OCI-LY3 (cell line): ENCODE measurements around the gene FAM229A.

Source experiments
- H2AFZ ChIP-seq: fragments of 200-600, 300-600 bp; shearing (Covaris generic); 2 replicates; pipeline ENCODE4 v1.6.0; 2014; ENCODE audit warnings: antibody characterized with exemption, low read depth, low read length
- H3K27ac ChIP-seq: fragments of 200-600, 300-600 bp; sonication (generic); 2 replicates; pipeline ENCODE4 v1.5.1; 2014; ENCODE audit warnings: mild to moderate bottlenecking, low read length, moderate library complexity, mixed read lengths
- H3K27me3 ChIP-seq: fragments of 200-600, 300-600 bp; sonication (generic); 2 replicates; pipeline ENCODE4 v1.6.1; 2014; ENCODE audit warnings: low read depth, low read length, mixed read lengths
- H3K36me3 ChIP-seq: fragments of 200-600, 300-600 bp; sonication (generic); replicated peaks from 2 replicates; pipeline ENCODE3; 2014; ENCODE audit warnings: low read depth, low read length, mixed read lengths
- H3K4me1 ChIP-seq: fragments of 300-600, 200-600 bp; sonication (generic); 2 replicates; pipeline ENCODE4 v1.6.1; 2014; ENCODE audit warnings: low read length, mixed read lengths
- H3K4me2 ChIP-seq: fragments of 200-600, 300-600 bp; sonication (generic); 2 replicates; pipeline ENCODE4 v1.6.1; 2014; ENCODE audit warnings: low read length, mixed read lengths
- H3K4me3 ChIP-seq: fragments of 300-600, 200-600 bp; sonication (generic); 2 replicates; pipeline ENCODE4 v1.5.1; 2014; ENCODE audit warnings: antibody characterized with exemption, mild to moderate bottlenecking, low read length, moderate library complexity
- H3K79me2 ChIP-seq: fragments of 300-600, 200-600 bp; shearing (Covaris generic); 2 replicates; pipeline ENCODE4 v1.6.1; 2014; ENCODE audit warnings: mild to moderate bottlenecking, low read length, mixed read lengths
- H3K9ac ChIP-seq: fragments of 300-600, 200-600 bp; shearing (Covaris generic); 2 replicates; pipeline ENCODE4 v1.6.0; 2014; ENCODE audit warnings: mild to moderate bottlenecking, low read length, moderate library complexity
- H3K9me3 ChIP-seq: fragments of 200-600, 300-600 bp; shearing (Covaris generic); 2 replicates; pipeline ENCODE4 v1.6.1; 2014; ENCODE audit warnings: low read length, mixed read lengths; ENCODE audit not compliant: insufficient read depth
- H4K20me1 ChIP-seq: fragments of 200-600, 300-600 bp; sonication (generic); 2 replicates; pipeline ENCODE4 v1.6.1; 2016; ENCODE audit warnings: low read length, mixed read lengths; ENCODE audit not compliant: insufficient read depth
- EZH2phosphoT487 ChIP-seq: fragments of 200-600 bp; shearing (Covaris generic); IDR thresholded peaks from 2 replicates; pipeline ENCODE4 v1.6.1; 2018; ENCODE audit warnings: antibody characterized with exemption, mixed run types, low read depth
- TF ChIP-seq, protein P1 (sequence below): fragments of 200-600, 300-600 bp; sonication (generic); IDR thresholded peaks from 2 replicates; pipeline ENCODE4 v1.5.1; 2014; ENCODE audit warnings: antibody characterized with exemption, low read length, low read depth

FAM229A gene

DNA sequence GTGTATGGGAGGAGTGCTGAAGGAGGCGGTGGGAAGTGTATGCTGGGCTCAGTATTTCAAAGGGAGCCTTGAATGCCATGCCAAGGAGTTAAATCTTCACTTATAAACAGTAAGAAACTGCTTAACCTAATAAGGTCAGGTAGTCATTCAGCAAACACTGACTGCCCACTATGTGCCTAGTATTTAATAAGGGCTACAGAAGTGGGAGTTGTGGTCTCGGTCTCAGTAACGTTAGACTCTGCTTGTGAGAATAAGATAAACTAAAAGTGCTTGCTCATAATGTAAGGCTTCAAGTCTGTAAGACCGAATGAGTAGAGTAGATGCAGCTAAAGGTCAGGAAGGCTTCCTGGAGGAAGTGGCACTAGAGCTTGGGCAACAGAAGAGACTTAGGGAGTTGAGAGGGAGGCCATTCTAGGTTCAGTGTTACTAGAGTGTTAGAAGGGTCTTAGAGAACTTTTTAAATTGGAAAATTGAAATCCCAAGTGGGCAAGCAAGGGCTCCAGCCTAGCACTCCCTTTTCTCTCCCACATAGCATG is 32.3 kb downstream of the FAM229A start:
- no peak overlapping the region for H2AFZ ChIP-seq
- no peak overlapping the region for H3K4me2 ChIP-seq
- peaks cover 15% of the 10 kb centered on the region for H3K79me2 ChIP-seq
- no peaks in the 10 kb centered on the region for H3K27me3 ChIP-seq
- peaks cover 13% of the 10 kb centered on the region for H3K36me3 ChIP-seq
- H3K4me1 ChIP-seq = peaks cover 18% of the 10 kb centered on the region
- H3K9me3 ChIP-seq = no peaks in the 10 kb centered on the region
- H4K20me1 ChIP-seq = peaks cover 9% of the 10 kb centered on the region
- H3K4me3 ChIP-seq = no peak overlapping the region
- no peak overlapping the region for H3K27ac ChIP-seq
- no peak for TF ChIP-seq EZH2phosphoT487
- TF ChIP-seq, protein P1, sequence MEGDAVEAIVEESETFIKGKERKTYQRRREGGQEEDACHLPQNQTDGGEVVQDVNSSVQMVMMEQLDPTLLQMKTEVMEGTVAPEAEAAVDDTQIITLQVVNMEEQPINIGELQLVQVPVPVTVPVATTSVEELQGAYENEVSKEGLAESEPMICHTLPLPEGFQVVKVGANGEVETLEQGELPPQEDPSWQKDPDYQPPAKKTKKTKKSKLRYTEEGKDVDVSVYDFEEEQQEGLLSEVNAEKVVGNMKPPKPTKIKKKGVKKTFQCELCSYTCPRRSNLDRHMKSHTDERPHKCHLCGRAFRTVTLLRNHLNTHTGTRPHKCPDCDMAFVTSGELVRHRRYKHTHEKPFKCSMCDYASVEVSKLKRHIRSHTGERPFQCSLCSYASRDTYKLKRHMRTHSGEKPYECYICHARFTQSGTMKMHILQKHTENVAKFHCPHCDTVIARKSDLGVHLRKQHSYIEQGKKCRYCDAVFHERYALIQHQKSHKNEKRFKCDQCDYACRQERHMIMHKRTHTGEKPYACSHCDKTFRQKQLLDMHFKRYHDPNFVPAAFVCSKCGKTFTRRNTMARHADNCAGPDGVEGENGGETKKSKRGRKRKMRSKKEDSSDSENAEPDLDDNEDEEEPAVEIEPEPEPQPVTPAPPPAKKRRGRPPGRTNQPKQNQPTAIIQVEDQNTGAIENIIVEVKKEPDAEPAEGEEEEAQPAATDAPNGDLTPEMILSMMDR = no peak
- H3K9ac ChIP-seq = no peak overlapping the region

DNA sequence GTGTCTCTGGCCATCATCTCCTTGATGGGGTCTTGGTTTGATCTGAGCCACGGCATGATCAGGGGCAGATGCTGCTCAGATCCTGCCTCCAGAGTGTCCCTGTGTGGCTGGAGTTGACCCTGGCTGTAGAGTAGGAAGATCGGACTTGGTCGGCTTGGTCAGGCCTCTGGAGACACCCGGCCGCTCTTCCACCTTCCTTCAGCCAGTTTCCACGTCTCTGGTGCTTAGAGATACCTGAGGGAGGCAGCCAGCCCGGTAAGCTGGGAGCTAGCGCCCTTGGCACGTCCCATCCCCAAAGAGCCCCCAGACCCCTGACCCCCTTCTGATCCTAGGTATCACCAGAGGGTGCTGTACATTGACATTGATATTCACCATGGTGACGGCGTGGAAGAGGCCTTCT is 35.1 kb downstream of the FAM229A start:
- no peak overlapping the region for H2AFZ ChIP-seq
- H3K36me3 ChIP-seq = peaks cover 13% of the 10 kb centered on the region
- no peaks in the 10 kb centered on the region for H4K20me1 ChIP-seq
- no peak for TF ChIP-seq EZH2phosphoT487
- TF ChIP-seq, protein P1 = no peak
- H3K4me1 ChIP-seq = no peaks in the 10 kb centered on the region
- no peaks in the 10 kb centered on the region for H3K27me3 ChIP-seq
- H3K4me2 ChIP-seq = no peak overlapping the region
- no peak overlapping the region for H3K4me3 ChIP-seq
- no peak overlapping the region for H3K27ac ChIP-seq
- H3K79me2 ChIP-seq = peaks cover 2% of the 10 kb centered on the region; the same call in 1 of the 2 replicates
- no peak overlapping the region for H3K9ac ChIP-seq
- H3K9me3 ChIP-seq = no peaks in the 10 kb centered on the region

DNA sequence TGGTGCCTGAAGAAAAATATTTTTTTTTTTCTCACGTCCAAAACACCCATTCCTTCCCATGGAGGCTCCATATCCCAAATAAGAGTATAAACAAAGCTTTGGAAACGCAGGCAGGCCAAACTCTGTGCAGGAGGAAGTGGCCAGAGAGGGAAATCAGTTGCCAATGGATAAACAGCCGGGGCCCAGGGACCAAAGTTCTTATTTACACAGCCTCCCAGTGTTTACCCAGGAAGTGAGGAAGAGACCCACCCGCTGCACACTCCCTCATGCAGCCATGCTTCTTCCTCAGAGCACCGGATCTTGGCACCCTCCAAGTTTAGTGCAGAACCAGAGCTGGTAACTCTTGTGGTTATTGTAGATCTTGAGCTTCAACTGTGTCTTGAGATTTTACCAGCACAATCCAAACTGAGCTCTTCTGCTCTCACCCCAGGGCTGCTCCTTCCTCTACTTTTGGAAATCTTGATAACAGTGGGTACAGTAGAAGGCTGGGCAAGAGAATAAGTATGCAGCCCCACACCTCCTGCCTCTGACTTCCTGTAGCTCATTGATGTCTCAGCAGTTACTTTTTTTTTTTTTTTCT is 40.5 kb downstream of the FAM229A start:
- Histone ChIP-seq H3K27ac (no peak overlapping the region), H3K27me3 (no peaks in the 10 kb centered on the region), H3K4me1 (peaks cover 2% of the 10 kb centered on the region), H3K36me3 (peaks cover 13% of the 10 kb centered on the region), H3K4me3 (no peak overlapping the region), H3K9ac (no peak overlapping the region), H3K4me2 (no peak overlapping the region), H3K79me2 (peaks cover 2% of the 10 kb centered on the region; the same call in 1 of the 2 replicates), H2AFZ (no peak overlapping the region), H3K9me3 (no peaks in the 10 kb centered on the region), H4K20me1 (no peaks in the 10 kb centered on the region)
- TF ChIP-seq EZH2phosphoT487 = no peak
- TF ChIP-seq, protein P1 = no peak

DNA sequence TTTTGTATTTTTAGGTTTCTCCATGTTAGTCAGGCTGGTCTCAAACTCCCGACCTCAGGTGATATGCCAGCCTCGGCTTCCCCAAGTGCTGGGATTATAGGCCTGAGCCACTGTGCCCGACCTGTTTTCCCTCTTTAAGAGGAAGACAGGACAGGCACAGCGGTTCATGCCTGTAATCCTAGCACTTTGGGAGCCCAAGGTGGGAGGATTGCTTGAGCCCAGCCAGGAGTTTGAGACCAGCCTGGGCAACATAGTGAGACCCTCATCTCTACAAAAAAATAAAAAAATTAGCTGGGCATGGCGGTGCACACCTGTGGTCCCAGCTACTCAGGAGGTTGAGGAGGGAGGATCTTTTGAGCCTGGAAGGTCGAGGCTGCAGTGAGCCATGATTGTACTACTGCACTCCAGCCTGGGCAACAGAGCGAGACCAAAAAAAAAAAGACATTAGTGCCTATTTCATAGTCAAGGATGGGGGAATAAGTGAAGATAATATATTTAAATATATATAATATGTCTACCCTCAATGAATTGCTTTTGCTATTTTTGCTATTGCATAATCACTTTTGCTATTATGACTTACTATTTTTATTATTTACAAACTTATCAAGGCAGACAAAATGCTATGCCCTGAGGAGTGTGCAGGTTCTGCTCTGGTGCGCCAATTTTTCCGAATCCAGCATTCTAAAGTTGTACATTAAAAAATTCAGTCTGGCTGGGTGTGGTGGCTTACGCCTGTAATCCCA is 44.0 kb downstream of the FAM229A start:
- H3K36me3 ChIP-seq = peaks cover 20% of the 10 kb centered on the region
- no peak overlapping the region for H3K4me3 ChIP-seq
- no peak for TF ChIP-seq EZH2phosphoT487
- TF ChIP-seq, protein P1 = no peak
- H3K27me3 ChIP-seq = no peaks in the 10 kb centered on the region
- no peak overlapping the region for H3K27ac ChIP-seq
- peaks cover 3% of the 10 kb centered on the region; the same call in 1 of the 2 replicates for H4K20me1 ChIP-seq
- H3K79me2 ChIP-seq = peaks cover 14% of the 10 kb centered on the region
- no peaks in the 10 kb centered on the region for H3K9me3 ChIP-seq
- no peak overlapping the region for H3K4me2 ChIP-seq
- no peak overlapping the region for H3K9ac ChIP-seq
- no peak overlapping the region for H2AFZ ChIP-seq
- peaks cover 9% of the 10 kb centered on the region for H3K4me1 ChIP-seq
